ENCODE results near the gene VKORC1L1.
"Not testable (repeated sequence)": the region's sequence is repeated elsewhere in the genome, so short reads cannot be mapped to it uniquely, and the experiment has no call there.

Gene VKORC1L1

GRCh38 chr7:65976659-65977196 lies 103.9 kb downstream of the VKORC1L1 start:
- DNase-seq (ENCODE audit: low read depth in 2 of 3, low spot score in 2 of 3), result no peak

- DNase-seq (ENCODE audit: low read depth in 2 of 3, low spot score in 2 of 3), result no peak
Measured at GRCh38 chr7:65978891-65979582, 106.2 kb downstream of the VKORC1L1 start.

GRCh38 chr7:65979583-65980477 lies 107.0 kb downstream of the VKORC1L1 start:
- DNase-seq (ENCODE audit: low read depth in 2 of 3, low spot score in 2 of 3), result no peak

GRCh38 chr7:65980478-65981250 lies 107.8 kb downstream of the VKORC1L1 start:
- DNase-seq (ENCODE audit: low read depth in 2 of 3, low spot score in 2 of 3), result peak; percentile 18 to 45 (median 22)

- peak; percentile 79 to 83 (median 81) for DNase-seq (ENCODE audit: low read depth in 2 of 3, low spot score in 2 of 3)
Measured at GRCh38 chr7:65981965-65982792, 109.3 kb downstream of the VKORC1L1 start, which contains the start of gene GUSB. TSS of gene GUSB (minus strand) at chr7:65982213. CDS start at chr7:65982183, 30 bp downstream.

GRCh38 chr7:65983965-65984658 lies 111.2 kb downstream of the VKORC1L1 start:
- DNase-seq (ENCODE audit: low read depth in 2 of 3, low spot score in 2 of 3), result no peak

GRCh38 chr7:65988084-65988483 lies 115.2 kb downstream of the VKORC1L1 start:
- no peak for DNase-seq (ENCODE audit: low read depth in 2 of 3, low spot score in 2 of 3)

GRCh38 chr7:65988503-65988902 lies 115.6 kb downstream of the VKORC1L1 start:
- DNase-seq (ENCODE audit: low read depth in 2 of 3, low spot score in 2 of 3), result not testable (repeated sequence)

- no peak for DNase-seq (ENCODE audit: low read depth in 2 of 3, low spot score in 2 of 3)
Measured at GRCh38 chr7:65989694-65990080, 116.8 kb downstream of the VKORC1L1 start.

GRCh38 chr7:65991829-65992228 lies 119.0 kb downstream of the VKORC1L1 start:
- not testable (repeated sequence) for DNase-seq (ENCODE audit: low read depth in 2 of 3, low spot score in 2 of 3)

GRCh38 chr7:65992526-65992925 lies 119.7 kb downstream of the VKORC1L1 start:
- no peak for DNase-seq (ENCODE audit: low read depth in 2 of 3, low spot score in 2 of 3)

- not testable (repeated sequence) for DNase-seq (ENCODE audit: low read depth in 2 of 3, low spot score in 2 of 3)
Measured at GRCh38 chr7:65994984-65995383, 122.1 kb downstream of the VKORC1L1 start.

- DNase-seq (ENCODE audit: low read depth in 2 of 3, low spot score in 2 of 3), result not testable (repeated sequence)
Measured at GRCh38 chr7:66000823-66001417, 128.0 kb downstream of the VKORC1L1 start.

- not testable (repeated sequence) for DNase-seq (ENCODE audit: low read depth in 2 of 3, low spot score in 2 of 3)
Measured at GRCh38 chr7:66005115-66005671, 132.3 kb downstream of the VKORC1L1 start.

- DNase-seq (ENCODE audit: low read depth in 2 of 3, low spot score in 2 of 3), result no peak
Measured at GRCh38 chr7:66007232-66007631, 134.4 kb downstream of the VKORC1L1 start.
